GM19238 (cell line): ENCODE data around the gene BMAL2.

Source experiments
- DNase-seq: peaks from one replicate; pipeline ENCODE4 v3.0.0; 2011; ENCODE audit warnings: low spot score; ENCODE audit not compliant: insufficient read length

Gene BMAL2

DNA sequence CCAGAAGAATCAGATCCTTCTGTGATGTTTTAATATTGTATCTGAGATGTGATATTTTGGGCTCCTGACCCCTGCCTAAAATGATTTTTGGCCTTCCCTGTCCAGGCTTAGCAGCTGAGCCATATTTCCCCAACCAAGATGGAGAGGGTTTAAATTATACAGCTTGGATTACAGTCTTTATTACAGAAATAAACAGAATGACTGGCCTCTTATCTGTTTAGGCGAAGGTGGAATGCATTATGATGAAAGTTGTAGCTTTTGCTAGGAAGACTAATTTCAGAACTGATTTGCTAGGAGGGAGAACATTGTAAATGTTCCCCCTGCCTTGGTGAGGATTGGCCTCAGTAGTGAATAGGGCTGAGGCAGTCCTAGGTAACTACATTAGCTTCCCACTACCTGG lies 23.3 kb downstream of the BMAL2 start:
- no peak for DNase-seq

DNA sequence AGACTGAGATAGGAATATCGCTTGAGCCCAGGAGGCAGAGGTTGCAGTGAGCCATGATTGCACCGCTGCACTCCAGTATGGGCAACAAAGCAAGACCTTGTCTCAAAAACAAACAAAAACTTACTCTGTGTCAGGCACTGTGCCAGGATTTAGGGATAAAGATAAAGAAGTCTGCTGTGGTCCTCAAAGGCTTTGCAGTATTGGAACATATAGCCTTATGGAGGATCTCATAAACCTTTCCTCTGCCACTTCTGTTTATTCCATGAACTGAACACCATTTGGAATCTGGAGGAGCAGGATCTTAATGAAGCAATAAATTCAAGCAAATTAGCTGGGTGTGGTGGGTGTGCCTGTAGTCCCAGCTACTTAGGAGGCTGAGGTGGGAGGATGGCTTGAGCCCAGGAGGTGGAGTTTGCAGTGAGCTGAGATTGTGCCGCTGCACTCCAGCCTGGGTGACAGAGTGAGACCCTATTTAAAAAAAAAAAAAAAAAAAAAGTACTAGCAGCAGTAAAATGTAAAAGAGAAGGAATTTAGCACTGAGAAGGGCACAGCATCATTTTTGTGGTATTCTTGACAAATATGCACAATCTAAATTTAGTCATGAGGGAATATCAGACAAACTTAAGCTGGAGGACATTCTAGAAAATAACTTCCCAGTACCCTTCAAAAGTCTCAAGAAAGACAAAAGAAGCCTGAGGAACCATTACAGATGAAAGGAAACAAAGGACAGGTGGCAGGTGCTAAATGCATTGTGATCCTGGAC lies 27.1 kb downstream of the BMAL2 start:
- DNase-seq, result no peak

DNA sequence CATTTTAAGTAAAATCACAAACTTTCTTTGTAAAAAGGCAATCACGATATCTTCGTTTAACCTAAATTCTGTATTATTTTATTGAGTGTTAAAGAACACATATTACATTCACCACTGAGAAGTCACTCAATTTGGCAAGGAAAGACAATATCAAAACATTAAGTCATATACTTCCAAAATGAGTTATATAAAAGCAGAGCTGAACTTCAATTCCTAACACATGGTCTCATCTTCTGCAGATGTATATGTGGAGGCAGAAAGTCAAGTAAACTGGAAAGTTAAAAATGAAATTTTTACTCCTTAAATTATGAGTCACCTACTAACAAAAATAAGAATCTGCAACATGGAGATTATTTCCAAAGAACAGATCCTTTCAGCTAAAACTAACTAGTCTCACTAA lies 28.7 kb downstream of the BMAL2 start:
- no peak for DNase-seq

DNA sequence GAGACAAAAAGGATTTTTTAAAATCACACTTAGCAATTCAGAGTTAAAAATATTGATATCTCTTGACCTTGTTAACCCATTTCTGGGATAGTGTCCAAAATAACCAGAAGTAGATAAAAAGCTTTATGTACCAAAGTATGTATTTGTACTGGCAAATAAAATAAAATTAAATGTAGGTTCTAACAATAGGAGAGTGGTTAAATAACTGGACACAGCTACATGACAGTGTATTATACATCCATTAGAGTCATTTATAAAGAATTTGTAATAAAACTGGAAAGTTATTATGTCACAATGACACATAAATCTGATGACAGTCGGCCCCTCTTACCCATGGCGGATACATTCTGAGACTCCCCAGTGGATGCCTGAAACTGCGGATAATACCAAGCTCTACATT lies 34.0 kb downstream of the BMAL2 start:
- DNase-seq, result no peak

DNA sequence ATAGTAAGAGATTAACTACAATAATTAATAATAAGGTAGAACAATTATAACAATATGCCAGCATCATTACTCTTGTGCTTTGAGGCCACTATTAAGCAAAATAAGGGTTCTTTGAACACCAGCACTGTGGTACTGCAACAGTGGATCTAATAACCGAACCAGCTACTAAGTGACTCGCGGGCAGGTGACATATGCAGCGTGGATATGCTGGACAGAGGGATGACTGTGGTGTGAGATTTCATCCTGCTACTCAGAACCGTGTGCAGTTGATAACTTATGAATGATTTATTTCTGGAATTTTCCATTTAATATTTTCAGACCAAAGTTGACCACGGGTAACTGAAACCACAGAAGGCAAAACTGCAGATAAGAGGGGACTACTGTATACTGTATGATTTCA lies 34.4 kb downstream of the BMAL2 start:
- DNase-seq, result no peak

DNA sequence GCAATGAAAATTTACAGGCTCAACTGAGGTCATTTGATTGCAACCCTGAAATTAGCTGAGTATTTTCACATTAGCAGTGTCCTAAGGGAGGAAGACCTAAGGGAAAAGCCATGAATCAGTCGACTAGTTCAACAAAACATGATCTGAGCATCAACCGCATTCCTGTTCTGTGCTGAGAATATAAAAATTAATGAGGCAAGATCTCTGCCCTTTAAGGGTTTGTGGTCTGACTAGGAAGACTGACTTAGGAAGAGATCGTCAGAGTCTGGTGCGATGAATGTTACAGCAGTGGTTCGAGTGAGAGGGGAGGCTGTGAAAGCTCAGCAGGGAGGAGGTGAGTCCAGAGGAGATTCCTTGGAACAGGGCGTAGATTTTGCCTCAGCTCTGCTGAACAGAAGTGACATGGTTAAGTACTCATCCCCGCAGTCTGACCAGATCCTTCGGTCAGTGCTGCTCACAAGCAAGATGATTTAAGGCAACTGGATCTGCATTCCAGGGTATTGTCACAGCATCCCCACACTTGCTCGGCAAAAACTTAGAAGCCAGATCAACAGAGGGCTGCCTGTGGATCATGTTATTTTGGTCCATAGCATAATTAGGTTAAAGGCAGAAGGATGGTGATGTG lies 49.6 kb downstream of the BMAL2 start:
- DNase-seq, result no peak
